Mesendoderm (in vitro differentiated cells): Measurements from ENCODE around the gene IL1A. TPM values are rescaled to one million over a fixed set of nuclear protein-coding genes. Genes with fewer than 3 reads are reported as not detected.
"Not testable (repeated sequence)": the region's sequence is repeated elsewhere in the genome, so short reads cannot be mapped to it uniquely, and the experiment has no call there.

Experiments
- DNase-seq: peaks from one replicate; pipeline ENCODE4 v3.0.0; 2013
- H2AK5ac ChIP-seq: 2 replicates; pipeline ENCODE4 v1.6.1; 2013; ENCODE audit warnings: low read length, inconsistent platforms
- H2BK120ac ChIP-seq: 2 replicates; pipeline ENCODE4 v1.6.1; 2013; ENCODE audit warnings: low read depth, mild to moderate bottlenecking, low read length, moderate library complexity, mixed read lengths
- H2BK15ac ChIP-seq: replicated peaks from 2 replicates; pipeline ENCODE4 v1.6.1; 2013; ENCODE audit warnings: low read depth, mild to moderate bottlenecking, moderate library complexity
- H2BK5ac ChIP-seq: 2 replicates; pipeline ENCODE4 v1.6.1; 2013; ENCODE audit warnings: low read length, inconsistent platforms
- H3K18ac ChIP-seq: 2 replicates; pipeline ENCODE4 v1.6.1; 2013; ENCODE audit warnings: mild to moderate bottlenecking, low read length, mixed read lengths
- H3K23ac ChIP-seq: one replicate; pipeline ENCODE4 v1.6.1; 2013; ENCODE audit warnings: low read length
- H3K27ac ChIP-seq: 2 replicates; pipeline ENCODE4 v1.5.1; 2013; ENCODE audit warnings: low read depth, mild to moderate bottlenecking, inconsistent platforms, low read length, moderate library complexity
- H3K27me3 ChIP-seq: 2 replicates; pipeline ENCODE4 v1.6.1; 2013; ENCODE audit warnings: low read length, control low read depth, mild to moderate bottlenecking, inconsistent platforms; ENCODE audit not compliant: insufficient read depth, poor library complexity
- H3K36me3 ChIP-seq: 2 replicates; pipeline ENCODE4 v1.6.1; 2013; ENCODE audit warnings: low read length, inconsistent platforms; ENCODE audit not compliant: control insufficient read depth, insufficient read depth
- H3K4ac ChIP-seq: one replicate; pipeline ENCODE4 v1.6.1; 2013; ENCODE audit warnings: low read depth, mild to moderate bottlenecking, low read length, moderate library complexity
- H3K4me1 ChIP-seq: 2 replicates; pipeline ENCODE4 v1.6.1; 2013; ENCODE audit warnings: low read depth, low read length, inconsistent platforms; ENCODE audit not compliant: control insufficient read depth
- H3K4me2 ChIP-seq: 2 replicates; pipeline ENCODE4 v1.6.1; 2013; ENCODE audit warnings: low read length
- H3K4me3 ChIP-seq: 2 replicates; pipeline ENCODE4 v1.5.1; 2013; ENCODE audit warnings: mild to moderate bottlenecking, low read length
- H3K56ac ChIP-seq: one replicate; pipeline ENCODE4 v1.6.1; 2013; ENCODE audit warnings: low read length
- H3K79me1 ChIP-seq: 2 replicates; pipeline ENCODE4 v1.6.1; 2013; ENCODE audit warnings: low read length, inconsistent platforms
- H3K79me2 ChIP-seq: 2 replicates; pipeline ENCODE4 v1.6.1; 2013; ENCODE audit warnings: mild to moderate bottlenecking, low read length; ENCODE audit not compliant: control insufficient read depth, insufficient read depth
- H3K9ac ChIP-seq: 2 replicates; pipeline ENCODE4 v1.6.1; 2013; ENCODE audit warnings: low read length, inconsistent platforms
- H4K5ac ChIP-seq: one replicate; pipeline ENCODE4 v1.6.1; 2013; ENCODE audit warnings: low read length
- H4K8ac ChIP-seq: one replicate; pipeline ENCODE4 v1.6.1; 2013; ENCODE audit warnings: low read depth, mild to moderate bottlenecking, control low read depth, low read length, moderate library complexity
- WGBS: extraction: QIAGEN DNeasy Blood & Tissue Kit; methylation state at CpG from one replicate; pipeline ENCODE4 v1.1.7; 2013; ENCODE audit warnings: low lambda C conversion rate, missing lambda C conversion rate; ENCODE audit not compliant: insufficient coverage; ENCODE audit errors: extremely low coverage; 5-methylcytosine and 5-hydroxymethylcytosine counted together
- polyA plus RNA-seq, 2 experiments: library from polyadenylated mRNA; stranded (reverse); fragments of 200-250 nt; gene quantifications; one replicate each; pipeline ENCODE4 v1.2.3, GENCODE V29; 2013

The IL1A gene
- 0.53 TPM for polyA plus RNA-seq (2013, experiment 1 of 2)
- polyA plus RNA-seq (2013, experiment 2 of 2), result 0.59 TPM

- peak within 1 kb of the TSS; percentile 47 for H4K5ac ChIP-seq
- no peak within 1 kb of the TSS for H4K8ac ChIP-seq
- H3K23ac ChIP-seq, result no peak within 1 kb of the TSS
- no peaks in the 10 kb centered on the region for H3K79me2 ChIP-seq
- no peak within 1 kb of the TSS for H2BK120ac ChIP-seq
- no peak within 1 kb of the TSS for H3K27ac ChIP-seq
- no peaks in the 10 kb centered on the region for H3K27me3 ChIP-seq
- no peaks in the 10 kb centered on the region for H3K36me3 ChIP-seq
- H3K4me1 ChIP-seq, result peaks cover 2% of the 10 kb centered on the region
- DNase-seq, result peak; percentile 82
- H3K79me1 ChIP-seq, result no peaks in the 10 kb centered on the region
- H3K56ac ChIP-seq, result peak within 1 kb of the TSS; percentile 40
- H2BK5ac ChIP-seq, result no peak within 1 kb of the TSS
- peak within 1 kb of the TSS; percentile 57 for H2BK15ac ChIP-seq
- H3K4ac ChIP-seq, result peak within 1 kb of the TSS; percentile 16
- H3K4me3 ChIP-seq, result no peak within 1 kb of the TSS
- no peak within 1 kb of the TSS for H3K4me2 ChIP-seq
- H2AK5ac ChIP-seq, result no peak within 1 kb of the TSS
- H3K18ac ChIP-seq, result peak within 1 kb of the TSS; percentile 60
- WGBS, result no CpG with 5 or more reads among the region's 13 CpGs
- no peak within 1 kb of the TSS for H3K9ac ChIP-seq
Observed at GRCh38 chr2:112784199-112785189, at the start of gene IL1A. IL1A (minus strand) TSS chr2:112784493; CDS start chr2:112783770, 723 bp downstream.

- Histone ChIP-seq H3K18ac (no peak overlapping the region), H3K27ac (no peak overlapping the region)
Observed at GRCh38 chr2:112833976-112834375, 49.7 kb upstream of the IL1A start.

GRCh38 chr2:112833639-112833931 lies 49.3 kb upstream of the IL1A start:
- not testable (repeated sequence) for H3K56ac ChIP-seq, H4K8ac ChIP-seq, H3K18ac ChIP-seq, H3K27ac ChIP-seq, H2BK5ac ChIP-seq, H3K4me3 ChIP-seq, H3K79me2 ChIP-seq, H3K36me3 ChIP-seq, H3K4ac ChIP-seq, H3K79me1 ChIP-seq, H4K5ac ChIP-seq, H2BK15ac ChIP-seq, H2AK5ac ChIP-seq, H3K4me2 ChIP-seq, H3K9ac ChIP-seq, H3K4me1 ChIP-seq, H3K23ac ChIP-seq, H2BK120ac ChIP-seq, DNase-seq, H3K27me3 ChIP-seq
- no CpG with 5 or more reads among the region's 5 CpGs for WGBS

More at GRCh38 chr2:112833976-112834375, 49.7 kb upstream of the IL1A start:
- no peak overlapping the region for H3K4ac ChIP-seq
- H3K23ac ChIP-seq, result no peak overlapping the region
- no peak overlapping the region for H4K8ac ChIP-seq
- no peak overlapping the region for H3K4me2 ChIP-seq
- H3K9ac ChIP-seq, result no peak overlapping the region
- H3K36me3 ChIP-seq, result no peaks in the 10 kb centered on the region
- no peaks in the 10 kb centered on the region for H3K79me1 ChIP-seq
- no peaks in the 10 kb centered on the region for H3K27me3 ChIP-seq
- H2BK15ac ChIP-seq, result no peak overlapping the region
- no peaks in the 10 kb centered on the region for H3K79me2 ChIP-seq
- no peak overlapping the region for H2BK120ac ChIP-seq
- no peak for DNase-seq
- no peak overlapping the region for H2AK5ac ChIP-seq
- no peaks in the 10 kb centered on the region for H3K4me1 ChIP-seq
- H3K4me3 ChIP-seq, result no peak overlapping the region
- H4K5ac ChIP-seq, result no peak overlapping the region
- no peak overlapping the region for H2BK5ac ChIP-seq
- no peak overlapping the region for H3K56ac ChIP-seq

- Histone ChIP-seq H3K9ac (no peak overlapping the region), H2AK5ac (no peak overlapping the region), H2BK15ac (no peak overlapping the region), H3K27ac (no peak overlapping the region), H3K79me2 (no peaks in the 10 kb centered on the region), H3K4me1 (no peaks in the 10 kb centered on the region), H3K36me3 (no peaks in the 10 kb centered on the region), H3K27me3 (no peaks in the 10 kb centered on the region), H2BK5ac (no peak overlapping the region), H4K5ac (no peak overlapping the region), H3K56ac (no peak overlapping the region), H4K8ac (no peak overlapping the region), H3K23ac (no peak overlapping the region), H2BK120ac (no peak overlapping the region), H3K79me1 (no peaks in the 10 kb centered on the region), H3K18ac (no peak overlapping the region), H3K4me2 (no peak overlapping the region), H3K4ac (no peak overlapping the region), H3K4me3 (no peak overlapping the region)
- WGBS, result no CpG with 5 or more reads among the region's 14 CpGs
- DNase-seq, result no peak
Observed at GRCh38 chr2:112832841-112833638, 48.7 kb upstream of the IL1A start.

- Histone ChIP-seq H3K79me1 (no peaks in the 10 kb centered on the region), H2BK5ac (no peak overlapping the region), H3K9ac (no peak overlapping the region), H3K27ac (no peak overlapping the region), H3K4me1 (no peaks in the 10 kb centered on the region), H4K8ac (no peak overlapping the region), H3K4me3 (no peak overlapping the region), H3K79me2 (no peaks in the 10 kb centered on the region), H2BK15ac (no peak overlapping the region), H3K36me3 (no peaks in the 10 kb centered on the region), H2AK5ac (no peak overlapping the region), H4K5ac (no peak overlapping the region), H3K18ac (no peak overlapping the region), H3K23ac (no peak overlapping the region), H3K27me3 (no peaks in the 10 kb centered on the region), H3K4me2 (no peak overlapping the region), H3K4ac (no peak overlapping the region), H3K56ac (no peak overlapping the region), H2BK120ac (no peak overlapping the region)
- DNase-seq, result no peak
- WGBS, result no CpG with 5 or more reads among the region's 15 CpGs
Observed at GRCh38 chr2:112831946-112832840, 47.9 kb upstream of the IL1A start.
